HG03064 (cell line): ENCODE results near the gene TUFM.
"Not testable (repeated sequence)": the region's sequence is repeated elsewhere in the genome, so short reads cannot be mapped to it uniquely, and the experiment has no call there.

ENCODE experiments used
- ATAC-seq: cut with Tn5 transposase; IDR thresholded peaks from one replicate; pipeline ENCODE4 v1.9.1; 2021; ENCODE audit warnings: low read depth; ENCODE audit not compliant: unreplicated experiment

The TUFM gene

DNA sequence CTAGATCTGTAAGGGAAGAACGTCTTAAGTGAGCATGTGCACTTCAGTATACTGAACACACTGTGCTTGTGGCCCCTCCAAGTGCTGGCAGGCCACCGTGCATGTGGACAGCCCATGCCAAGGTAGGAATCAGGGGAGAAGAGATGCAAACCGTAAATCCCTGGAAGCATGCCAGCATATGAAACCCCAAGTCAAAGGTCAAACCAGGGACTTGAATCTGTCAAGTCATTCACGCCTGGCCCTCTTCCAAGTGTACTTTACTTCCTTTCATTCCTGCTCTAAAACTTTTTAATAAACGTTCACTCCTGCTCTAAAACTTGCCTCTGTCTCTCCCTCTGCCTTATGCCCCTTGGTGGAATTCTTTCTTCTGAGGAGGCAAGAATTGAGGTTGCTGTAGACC, 26.1 kb downstream of the TUFM start:
- ATAC-seq = no peak

DNA sequence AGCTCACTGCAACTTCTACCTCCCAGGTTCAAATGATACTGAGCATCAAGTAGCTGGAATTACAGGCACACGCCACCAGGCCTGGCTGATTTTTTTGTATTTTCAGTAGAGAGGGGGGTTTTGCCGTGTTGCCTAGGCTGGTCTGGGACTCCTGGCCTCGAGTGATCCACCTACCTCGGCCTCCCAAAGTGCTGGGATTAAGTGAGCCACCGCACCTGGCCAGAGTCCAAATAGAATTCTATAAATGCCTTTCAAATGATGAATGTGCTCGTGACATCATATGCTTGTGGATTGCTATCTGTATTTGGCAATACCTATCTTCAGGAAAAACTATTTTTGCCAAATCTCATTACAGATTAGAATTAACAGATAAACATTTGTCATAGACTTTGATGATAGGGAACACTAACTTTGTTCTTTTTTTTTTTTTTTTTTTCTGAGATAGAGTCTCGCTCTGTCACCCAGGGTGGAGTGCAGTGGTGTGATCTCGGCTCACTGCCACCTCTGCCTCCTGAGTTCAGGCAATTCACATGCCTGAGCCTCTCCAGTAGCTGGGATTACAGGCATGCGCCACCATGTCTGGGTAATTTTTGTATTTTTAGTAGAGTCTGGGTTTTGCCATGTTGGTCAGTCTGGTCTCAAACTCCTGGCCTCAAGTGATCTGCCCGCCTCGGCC, 38.6 kb downstream of the TUFM start:
- not testable (repeated sequence) for ATAC-seq

DNA sequence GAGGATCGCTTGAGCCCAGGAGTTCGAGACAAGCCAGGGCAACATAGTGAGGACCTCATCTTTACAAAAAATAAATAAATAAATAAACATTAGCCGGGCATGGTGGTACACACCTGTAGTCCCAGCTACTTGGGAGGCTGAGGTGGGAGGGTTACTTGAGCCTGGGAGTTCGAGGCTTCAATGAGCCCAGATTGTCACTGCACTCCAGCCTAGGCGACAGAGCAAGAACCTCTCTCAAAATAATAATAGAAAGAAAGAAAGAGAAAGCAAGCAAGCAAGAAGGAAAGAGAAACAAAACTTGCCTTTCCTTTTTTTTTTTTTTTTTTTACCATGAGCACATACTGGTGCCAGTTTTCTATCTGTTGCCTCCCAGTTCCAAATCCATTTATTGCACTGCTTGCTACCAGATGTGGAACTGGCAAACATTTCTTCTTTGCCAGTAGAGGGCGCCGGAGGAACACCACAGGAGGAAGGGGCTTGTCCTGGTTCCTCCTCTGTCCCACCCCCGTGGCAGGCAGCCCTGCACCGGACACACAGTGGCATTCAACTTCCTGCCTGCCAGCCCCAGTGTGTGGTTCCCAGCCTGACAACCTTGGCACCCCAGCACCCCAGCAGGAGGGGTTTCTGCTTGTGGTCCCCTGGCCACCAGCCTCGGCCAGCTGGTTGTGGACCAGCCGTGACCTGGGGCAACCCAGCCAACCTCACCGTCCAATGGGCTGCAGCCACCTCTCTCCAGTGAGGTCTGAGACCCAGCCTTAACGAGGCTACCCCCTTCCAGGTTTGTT, 43.7 kb downstream of the TUFM start:
- ATAC-seq = not testable (repeated sequence)
